WTC11 (cell line): Measurements from ENCODE around the gene MRPL2. TPM values are rescaled to one million over a fixed set of nuclear protein-coding genes. Genes with fewer than 3 reads are reported as not detected.

ENCODE experiments used
- ATAC-seq: fragments of 200-7000 bp; cut with Tn5 transposase; 2 replicates; pipeline ENCODE4 v1.10.0; 2021; ENCODE audit warnings: mild to moderate bottlenecking, moderate library complexity
- CTCF ChIA-PET: fragments of 300-600 bp; sonication (Branson Sonifier 250); formaldehyde crosslinking; loops from one replicate; lab custom pipeline; 2021; ENCODE audit warnings: antibody characterized with exemption; lab: Charles Lee
- POLR2A ChIA-PET: fragments of 350-600 bp; sonication (Branson Sonifier 250); formaldehyde crosslinking; loops from one replicate; lab custom pipeline; 2021; ENCODE audit warnings: antibody characterized with exemption; lab: Charles Lee
- DNase-seq: peaks from one replicate; pipeline ENCODE4 v3.0.0; 2021; ENCODE audit warnings: low spot score
- H3K27ac Mint-ChIP-seq: 2 replicates; pipeline ENCODE4 v1.8.0; 2021; ENCODE audit warnings: mixed read lengths
- H3K27me3 Mint-ChIP-seq: 2 replicates; pipeline ENCODE4 v1.8.0; 2021; ENCODE audit warnings: low read depth, mild to moderate bottlenecking, moderate library complexity, mixed read lengths
- H3K36me3 Mint-ChIP-seq: 2 replicates; pipeline ENCODE4 v1.8.0; 2021; ENCODE audit warnings: mixed read lengths
- H3K4me1 Mint-ChIP-seq: 2 replicates; pipeline ENCODE4 v1.8.0; 2022; ENCODE audit warnings: mixed read lengths
- H3K4me3 Mint-ChIP-seq: 2 replicates; pipeline ENCODE4 v1.8.0; 2021; ENCODE audit warnings: mild to moderate bottlenecking, moderate library complexity, mixed read lengths
- H3K9me3 Mint-ChIP-seq: 2 replicates; pipeline ENCODE4 v1.8.0; 2021; ENCODE audit warnings: mixed read lengths
- FOXK1 ChIP-seq: sonication (generic); formaldehyde crosslinking; IDR thresholded peaks from 2 replicates; pipeline ENCODE4 v1.8.0; 2022; ENCODE audit warnings: mild to moderate bottlenecking, moderate library complexity, missing genetic modification reagents
- FOXP1 ChIP-seq: sonication (generic); formaldehyde crosslinking; IDR thresholded peaks from 2 replicates; pipeline ENCODE4 v1.8.0; 2022; ENCODE audit warnings: missing genetic modification reagents, mild to moderate bottlenecking, moderate library complexity, borderline replicate concordance
- GRHL2 ChIP-seq: fragments of 250-450 bp; sonication (Bioruptor Pico); IDR thresholded peaks from 2 replicates; pipeline ENCODE4 v1.8.0; 2022; ENCODE audit warnings: mild to moderate bottlenecking, moderate library complexity; ENCODE audit not compliant: insufficient replicate concordance, severe bottlenecking
- HMGA2 ChIP-seq: fragments of 250-450 bp; sonication (Bioruptor Pico); IDR thresholded peaks from 2 replicates; pipeline ENCODE4 v1.4.0; 2021; ENCODE audit warnings: mild to moderate bottlenecking, moderate library complexity
- IRF2 ChIP-seq: sonication (generic); formaldehyde crosslinking; IDR thresholded peaks from 2 replicates; pipeline ENCODE4 v1.8.0; 2022; ENCODE audit warnings: low read depth, missing genetic modification reagents, borderline replicate concordance
- JAZF1 ChIP-seq: fragments of 250-450 bp; sonication (Bioruptor Pico); IDR thresholded peaks from 2 replicates; pipeline ENCODE4 v1.9.0; 2021; ENCODE audit warnings: moderate library complexity, mild to moderate bottlenecking, inconsistent platforms
- PRRX2 ChIP-seq: fragments of 250-450 bp; sonication (Bioruptor Pico); IDR thresholded peaks from 2 replicates; pipeline ENCODE4 v1.8.0; 2021; ENCODE audit warnings: mild to moderate bottlenecking
- SMAD3 ChIP-seq: sonication (generic); formaldehyde crosslinking; IDR thresholded peaks from 2 replicates; pipeline ENCODE4 v1.8.0; 2022; ENCODE audit warnings: missing genetic modification reagents, mild to moderate bottlenecking, borderline replicate concordance
- ZNF232 ChIP-seq: sonication (generic); formaldehyde crosslinking; IDR thresholded peaks from 2 replicates; pipeline ENCODE4 v1.8.0; 2022; ENCODE audit warnings: mild to moderate bottlenecking, missing genetic modification reagents
- ZNF396 ChIP-seq: fragments of 250-450 bp; sonication (Bioruptor Pico); IDR thresholded peaks from 2 replicates; pipeline ENCODE4 v1.8.0; 2021; ENCODE audit warnings: mild to moderate bottlenecking, moderate library complexity, borderline replicate concordance
- ZNF425 ChIP-seq: fragments of 250-450 bp; sonication (Bioruptor Pico); conservative IDR thresholded peaks from 2 replicates; pipeline ENCODE4 v1.9.0; 2021; ENCODE audit warnings: mild to moderate bottlenecking
- ZNF671 ChIP-seq: fragments of 250-450 bp; sonication (Bioruptor Pico); IDR thresholded peaks from 2 replicates; pipeline ENCODE4 v1.8.0; 2021; ENCODE audit warnings: mild to moderate bottlenecking
- ZSCAN18 ChIP-seq: fragments of 250-450 bp; sonication (Bioruptor Pico); IDR thresholded peaks from 2 replicates; pipeline ENCODE4 v2.1.2; 2022; ENCODE audit warnings: mild to moderate bottlenecking, moderate library complexity
- total RNA-seq: library from RNA; stranded (reverse); gene quantifications from 3 replicates; pipeline ENCODE4 v1.2.3, GENCODE V29; 2021
- TF ChIP-seq, protein P1 (sequence below): fragments of 250-450 bp; sonication (Bioruptor Pico); IDR thresholded peaks from 2 replicates; pipeline ENCODE4 v1.9.0; 2021; ENCODE audit warnings: mild to moderate bottlenecking
- TF ChIP-seq, protein P2 (sequence below): sonication (generic); formaldehyde crosslinking; IDR thresholded peaks from 2 replicates; pipeline ENCODE4 v1.8.1; 2022; ENCODE audit warnings: mild to moderate bottlenecking, moderate library complexity, missing genetic modification reagents
- TF ChIP-seq, protein P3 (sequence below): sonication (generic); formaldehyde crosslinking; IDR thresholded peaks from 2 replicates; pipeline ENCODE4 v1.8.0; 2022; ENCODE audit warnings: mild to moderate bottlenecking, missing genetic modification reagents

The MRPL2 gene
- total RNA-seq, 1 experiment from 2014 or later, result 131 TPM

- Mint-ChIP-seq H3K4me3 (no peak overlapping the region), H3K9me3 (no peaks in the 10 kb centered on the region), H3K4me1 (peaks cover 16% of the 10 kb centered on the region), H3K27ac (peak overlapping the region; percentile 94), H3K36me3 (peaks cover 8% of the 10 kb centered on the region; the same call in 1 of the 2 replicates), H3K27me3 (no peaks in the 10 kb centered on the region; the same call in 1 of the 2 replicates)
- no peak for DNase-seq
- no peak for TF ChIP-seq FOXP1 (CRISPR knock-in tag)
- TF ChIP-seq PRRX2, result no peak
- TF ChIP-seq, protein P1, sequence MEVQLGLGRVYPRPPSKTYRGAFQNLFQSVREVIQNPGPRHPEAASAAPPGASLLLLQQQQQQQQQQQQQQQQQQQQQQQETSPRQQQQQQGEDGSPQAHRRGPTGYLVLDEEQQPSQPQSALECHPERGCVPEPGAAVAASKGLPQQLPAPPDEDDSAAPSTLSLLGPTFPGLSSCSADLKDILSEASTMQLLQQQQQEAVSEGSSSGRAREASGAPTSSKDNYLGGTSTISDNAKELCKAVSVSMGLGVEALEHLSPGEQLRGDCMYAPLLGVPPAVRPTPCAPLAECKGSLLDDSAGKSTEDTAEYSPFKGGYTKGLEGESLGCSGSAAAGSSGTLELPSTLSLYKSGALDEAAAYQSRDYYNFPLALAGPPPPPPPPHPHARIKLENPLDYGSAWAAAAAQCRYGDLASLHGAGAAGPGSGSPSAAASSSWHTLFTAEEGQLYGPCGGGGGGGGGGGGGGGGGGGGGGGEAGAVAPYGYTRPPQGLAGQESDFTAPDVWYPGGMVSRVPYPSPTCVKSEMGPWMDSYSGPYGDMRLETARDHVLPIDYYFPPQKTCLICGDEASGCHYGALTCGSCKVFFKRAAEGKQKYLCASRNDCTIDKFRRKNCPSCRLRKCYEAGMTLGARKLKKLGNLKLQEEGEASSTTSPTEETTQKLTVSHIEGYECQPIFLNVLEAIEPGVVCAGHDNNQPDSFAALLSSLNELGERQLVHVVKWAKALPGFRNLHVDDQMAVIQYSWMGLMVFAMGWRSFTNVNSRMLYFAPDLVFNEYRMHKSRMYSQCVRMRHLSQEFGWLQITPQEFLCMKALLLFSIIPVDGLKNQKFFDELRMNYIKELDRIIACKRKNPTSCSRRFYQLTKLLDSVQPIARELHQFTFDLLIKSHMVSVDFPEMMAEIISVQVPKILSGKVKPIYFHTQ (CRISPR knock-in tag), result no peak
- TF ChIP-seq, protein P2, sequence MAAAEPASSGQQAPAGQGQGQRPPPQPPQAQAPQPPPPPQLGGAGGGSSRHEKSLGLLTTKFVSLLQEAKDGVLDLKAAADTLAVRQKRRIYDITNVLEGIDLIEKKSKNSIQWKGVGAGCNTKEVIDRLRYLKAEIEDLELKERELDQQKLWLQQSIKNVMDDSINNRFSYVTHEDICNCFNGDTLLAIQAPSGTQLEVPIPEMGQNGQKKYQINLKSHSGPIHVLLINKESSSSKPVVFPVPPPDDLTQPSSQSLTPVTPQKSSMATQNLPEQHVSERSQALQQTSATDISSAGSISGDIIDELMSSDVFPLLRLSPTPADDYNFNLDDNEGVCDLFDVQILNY (CRISPR knock-in tag), result no peak
- TF ChIP-seq JAZF1 (CRISPR knock-in tag), result no peak
- no peak for TF ChIP-seq ZNF396 (CRISPR knock-in tag)
- TF ChIP-seq, protein P3, sequence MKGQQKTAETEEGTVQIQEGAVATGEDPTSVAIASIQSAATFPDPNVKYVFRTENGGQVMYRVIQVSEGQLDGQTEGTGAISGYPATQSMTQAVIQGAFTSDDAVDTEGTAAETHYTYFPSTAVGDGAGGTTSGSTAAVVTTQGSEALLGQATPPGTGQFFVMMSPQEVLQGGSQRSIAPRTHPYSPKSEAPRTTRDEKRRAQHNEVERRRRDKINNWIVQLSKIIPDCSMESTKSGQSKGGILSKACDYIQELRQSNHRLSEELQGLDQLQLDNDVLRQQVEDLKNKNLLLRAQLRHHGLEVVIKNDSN (CRISPR knock-in tag), result no peak
- TF ChIP-seq ZNF425 (CRISPR knock-in tag), result no peak
- TF ChIP-seq FOXK1 (CRISPR knock-in tag), result no peak
- peak; percentile 93 for ATAC-seq
- POLR2A ChIA-PET, result no interaction called here
- CTCF ChIA-PET, result interaction anchor here (0.7 to 5.0 kb wide), 5 partner anchors 9 to 86 kb away, joined by 3 to 39 read pairs (median 5); no protein-coding TSS in a partner anchor
Measured at GRCh38 chr6:43070028-43070632, 10.9 kb upstream of the MRPL2 start.

GRCh38 chr6:43062818-43063217 is 3.6 kb upstream of the MRPL2 start:
- Mint-ChIP-seq H3K36me3 (peaks cover 16% of the 10 kb centered on the region; the same call in 1 of the 2 replicates), H3K27ac (no peak overlapping the region), H3K27me3 (no peaks in the 10 kb centered on the region), H3K4me1 (peaks cover 21% of the 10 kb centered on the region), H3K9me3 (no peaks in the 10 kb centered on the region), H3K4me3 (no peak overlapping the region)
- ATAC-seq (no peak), DNase-seq (no peak)
- POLR2A ChIA-PET, result interaction anchor here (2.1 kb wide), 1 partner anchor 13 kb away, joined by 5 read pairs; the partner anchor contains the start of gene PTK7
- TF ChIP-seq IRF2 (CRISPR knock-in tag), result no peak
- TF ChIP-seq ZNF232 (CRISPR knock-in tag), result no peak
- CTCF ChIA-PET, result no interaction called here

DNA sequence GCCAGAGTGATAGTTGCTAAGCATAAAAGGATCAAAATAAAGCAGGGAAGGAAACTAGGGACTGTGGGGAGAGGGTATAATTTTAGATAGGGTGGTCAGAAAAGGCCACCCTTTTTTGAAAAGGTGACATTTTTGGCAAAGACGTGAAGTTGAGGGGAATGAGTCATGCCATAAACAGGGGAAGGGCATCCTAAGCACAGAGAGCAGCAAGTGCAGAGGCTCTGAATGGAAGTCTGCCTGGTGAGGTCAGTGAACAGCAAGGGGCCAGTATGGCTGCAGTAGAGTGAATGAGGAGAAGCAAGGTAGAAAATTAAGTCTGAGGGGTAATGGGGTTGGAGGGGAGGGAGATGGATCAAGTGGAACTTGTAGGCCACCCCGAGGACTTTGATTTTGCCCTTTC is 2.6 kb upstream of the MRPL2 start:
- Mint-ChIP-seq H3K4me1 (peaks cover 21% of the 10 kb centered on the region), H3K9me3 (no peaks in the 10 kb centered on the region), H3K27me3 (no peaks in the 10 kb centered on the region), H3K36me3 (peaks cover 18% of the 10 kb centered on the region; the same call in 1 of the 2 replicates), H3K27ac (no peak overlapping the region), H3K4me3 (no peak overlapping the region)
- TF ChIP-seq GRHL2 (CRISPR knock-in tag) (no peak), HMGA2 (CRISPR knock-in tag) (no peak), SMAD3 (CRISPR knock-in tag) (no peak), ZSCAN18 (CRISPR knock-in tag) (no peak), ZNF425 (CRISPR knock-in tag) (no peak), ZNF671 (no peak), JAZF1 (CRISPR knock-in tag) (no peak)
- CTCF ChIA-PET, result no interaction called here
- ATAC-seq, result no peak
- DNase-seq, result no peak
- POLR2A ChIA-PET, result no interaction called here
